ENCODE measurements around the gene GLIPR1. TPM values are rescaled to one million over a fixed set of nuclear protein-coding genes. Genes with fewer than 3 reads are reported as not detected.

Gene GLIPR1
- total and polyA plus RNA-seq, 10 of the 15 experiments (the other 5 are each of a cell fraction or from before 2014, with no cell fraction given), result 18.2 to 62.6 (median 32.2) TPM

DNA sequence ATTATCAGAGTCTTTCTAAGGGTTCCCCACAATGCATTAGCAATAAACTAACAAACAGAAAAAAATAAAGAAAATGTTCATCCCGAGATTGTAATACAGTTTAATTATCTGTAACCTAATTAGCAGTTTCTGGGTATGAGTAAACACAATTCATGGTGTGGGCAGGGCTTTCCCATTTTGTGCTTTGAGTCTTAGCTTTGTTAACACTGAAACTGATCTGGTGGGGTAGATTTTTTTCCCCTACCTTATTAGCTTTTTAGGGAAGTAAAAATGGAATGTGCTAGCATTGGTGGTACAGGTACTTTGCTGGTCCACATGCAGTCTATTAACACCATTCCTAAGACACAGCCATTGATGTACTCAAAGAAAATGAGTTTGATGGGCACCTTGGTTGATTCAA lies 49.3 kb downstream of the GLIPR1 start:
- in situ Hi-C loops (cut with MboI), result loop anchor here (5.0 kb wide), 1 partner anchor 507 kb away; no protein-coding TSS in a partner anchor
- TF ChIP-seq CREM (IDR thresholded peaks at IDR 0.05; ENCODE audit: low read depth) (no peak), SREBF2 (IDR thresholded peaks at IDR 0.05; ENCODE audit: low read length) (no peak), ZNF217 (IDR thresholded peaks at IDR 0.05) (peak; percentile 39; the same call in 1 of the 2 replicates), MYC (IDR thresholded peaks at IDR 0.05; ENCODE audit: insufficient read depth, insufficient read length, insufficient replicate concordance, low read length, severe bottlenecking) (no peak), BCL11A (IDR thresholded peaks at IDR 0.05; ENCODE audit: low read depth, low read length) (peak; percentile 83; the same call in 1 of the 2 replicates), MTA2 (IDR thresholded peaks at IDR 0.05; ENCODE audit: low read depth) (peak; percentile 96), MEF2B (IDR thresholded peaks at IDR 0.05; ENCODE audit: partially characterized antibody, poor library complexity, severe bottlenecking) (no peak), IRF4 (IDR thresholded peaks at IDR 0.05; ENCODE audit: low read depth, low read length) (peak; percentile 27; the same call in 1 of the 2 replicates), BHLHE40 (IDR thresholded peaks at IDR 0.05; ENCODE audit: borderline replicate concordance in 1 of 2, low read depth in 2 of 2, low read length in 1 of 2) (no peak), YBX1 (IDR thresholded peaks at IDR 0.05) (no peak), PAX8 (IDR thresholded peaks at IDR 0.05) (no peak), EP300 (IDR thresholded peaks at IDR 0.05; ENCODE audit: borderline replicate concordance in 1 of 2, control insufficient read depth in 1 of 2, low read depth in 2 of 2, low read length in 2 of 2) (peak in 1 of 2 experiments; percentile 54; a peak in 1 of 4 replicates), DPF2 (IDR thresholded peaks at IDR 0.05) (peak; percentile 80)
- TF ChIP-seq, protein P1, sequence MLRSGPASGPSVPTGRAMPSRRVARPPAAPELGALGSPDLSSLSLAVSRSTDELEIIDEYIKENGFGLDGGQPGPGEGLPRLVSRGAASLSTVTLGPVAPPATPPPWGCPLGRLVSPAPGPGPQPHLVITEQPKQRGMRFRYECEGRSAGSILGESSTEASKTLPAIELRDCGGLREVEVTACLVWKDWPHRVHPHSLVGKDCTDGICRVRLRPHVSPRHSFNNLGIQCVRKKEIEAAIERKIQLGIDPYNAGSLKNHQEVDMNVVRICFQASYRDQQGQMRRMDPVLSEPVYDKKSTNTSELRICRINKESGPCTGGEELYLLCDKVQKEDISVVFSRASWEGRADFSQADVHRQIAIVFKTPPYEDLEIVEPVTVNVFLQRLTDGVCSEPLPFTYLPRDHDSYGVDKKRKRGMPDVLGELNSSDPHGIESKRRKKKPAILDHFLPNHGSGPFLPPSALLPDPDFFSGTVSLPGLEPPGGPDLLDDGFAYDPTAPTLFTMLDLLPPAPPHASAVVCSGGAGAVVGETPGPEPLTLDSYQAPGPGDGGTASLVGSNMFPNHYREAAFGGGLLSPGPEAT (IDR thresholded peaks at IDR 0.05; ENCODE audit: low read depth), result peak; percentile 63
- TF ChIP-seq, protein P2, sequence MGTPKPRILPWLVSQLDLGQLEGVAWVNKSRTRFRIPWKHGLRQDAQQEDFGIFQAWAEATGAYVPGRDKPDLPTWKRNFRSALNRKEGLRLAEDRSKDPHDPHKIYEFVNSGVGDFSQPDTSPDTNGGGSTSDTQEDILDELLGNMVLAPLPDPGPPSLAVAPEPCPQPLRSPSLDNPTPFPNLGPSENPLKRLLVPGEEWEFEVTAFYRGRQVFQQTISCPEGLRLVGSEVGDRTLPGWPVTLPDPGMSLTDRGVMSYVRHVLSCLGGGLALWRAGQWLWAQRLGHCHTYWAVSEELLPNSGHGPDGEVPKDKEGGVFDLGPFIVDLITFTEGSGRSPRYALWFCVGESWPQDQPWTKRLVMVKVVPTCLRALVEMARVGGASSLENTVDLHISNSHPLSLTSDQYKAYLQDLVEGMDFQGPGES (IDR thresholded peaks at IDR 0.05), result no peak
- TF ChIP-seq, protein P3, sequence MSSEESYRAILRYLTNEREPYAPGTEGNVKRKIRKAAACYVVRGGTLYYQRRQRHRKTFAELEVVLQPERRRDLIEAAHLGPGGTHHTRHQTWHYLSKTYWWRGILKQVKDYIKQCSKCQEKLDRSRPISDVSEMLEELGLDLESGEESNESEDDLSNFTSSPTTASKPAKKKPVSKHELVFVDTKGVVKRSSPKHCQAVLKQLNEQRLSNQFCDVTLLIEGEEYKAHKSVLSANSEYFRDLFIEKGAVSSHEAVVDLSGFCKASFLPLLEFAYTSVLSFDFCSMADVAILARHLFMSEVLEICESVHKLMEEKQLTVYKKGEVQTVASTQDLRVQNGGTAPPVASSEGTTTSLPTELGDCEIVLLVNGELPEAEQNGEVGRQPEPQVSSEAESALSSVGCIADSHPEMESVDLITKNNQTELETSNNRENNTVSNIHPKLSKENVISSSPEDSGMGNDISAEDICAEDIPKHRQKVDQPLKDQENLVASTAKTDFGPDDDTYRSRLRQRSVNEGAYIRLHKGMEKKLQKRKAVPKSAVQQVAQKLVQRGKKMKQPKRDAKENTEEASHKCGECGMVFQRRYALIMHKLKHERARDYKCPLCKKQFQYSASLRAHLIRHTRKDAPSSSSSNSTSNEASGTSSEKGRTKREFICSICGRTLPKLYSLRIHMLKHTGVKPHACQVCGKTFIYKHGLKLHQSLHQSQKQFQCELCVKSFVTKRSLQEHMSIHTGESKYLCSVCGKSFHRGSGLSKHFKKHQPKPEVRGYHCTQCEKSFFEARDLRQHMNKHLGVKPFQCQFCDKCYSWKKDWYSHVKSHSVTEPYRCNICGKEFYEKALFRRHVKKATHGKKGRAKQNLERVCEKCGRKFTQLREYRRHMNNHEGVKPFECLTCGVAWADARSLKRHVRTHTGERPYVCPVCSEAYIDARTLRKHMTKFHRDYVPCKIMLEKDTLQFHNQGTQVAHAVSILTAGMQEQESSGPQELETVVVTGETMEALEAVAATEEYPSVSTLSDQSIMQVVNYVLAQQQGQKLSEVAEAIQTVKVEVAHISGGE (CRISPR knock-in tag; IDR thresholded peaks at IDR 0.05), result no peak

More for the DNA sequence above, 49.3 kb downstream of the GLIPR1 start:
- no peaks in the 10 kb centered on the region for H3K27me3 ChIP-seq (replicated peaks in 1 of 2; ENCODE audit: control insufficient read depth in 2 of 2, insufficient read depth in 2 of 2, low read length in 1 of 2)
- ATAC-seq, result peak; percentile 48
- no peaks in the 10 kb centered on the region for H3K9me3 ChIP-seq (replicated peaks; ENCODE audit: control insufficient read depth, insufficient read depth, low read length)
- WGBS (ENCODE audit: insufficient coverage, insufficient replicate concordance, low lambda C conversion rate, missing lambda C conversion rate), result 0% methylated on average over 1 of the region's 1 CpG
- no peaks in the 10 kb centered on the region for H3K36me3 ChIP-seq (ENCODE audit: control insufficient read depth in 2 of 2, insufficient read depth in 2 of 2, low read length in 1 of 2)
- no peak overlapping the region for H3K4me3 ChIP-seq
- no peak for DNase-seq (ENCODE audit: low read depth, low spot score)
- H3K4me1 ChIP-seq (ENCODE audit: control insufficient read depth, insufficient read depth, low read length), result no peaks in the 10 kb centered on the region; the same call in 1 of the 2 replicates
- ChIA-PET SMC1A (ENCODE audit: uncharacterized antibody, unreplicated experiment) (interaction anchor here (0.8 to 9.5 kb wide), 8 partner anchors 33 to 926 kb away, joined by 3 to 268 read pairs (median 4); partner anchors contain the start of gene PHLDA1), POLR2A (no interaction called here), RAD21 (ENCODE audit: unreplicated experiment) (interaction anchor here (0.9 to 5.4 kb wide), 4 partner anchors 45 to 816 kb away, joined by 3 to 39 read pairs (median 4); partner anchors contain the start of gene PHLDA1), CTCF (interaction anchor here (0.6 to 7.7 kb wide), 4 partner anchors 19 to 501 kb away, joined by 3 to 144 read pairs (median 11); partner anchors contain the start of genes KRR1 and PHLDA1)
- no peak overlapping the region for H3K27ac ChIP-seq (ENCODE audit: control insufficient read depth, insufficient read depth)
- no peaks in the 10 kb centered on the region for H3K79me2 ChIP-seq (ENCODE audit: control insufficient read depth, insufficient read depth, low read length)
- BruUV-seq (replicated peaks), result no TSS peak
- intact Hi-C loops (cut with micrococcal nuclease; ENCODE audit: unreplicated experiment), result loop anchor here (5.0 to 10.0 kb wide), 5 partner anchors 112 to 1055 kb away; no protein-coding TSS in a partner anchor
- H4K20me1 ChIP-seq (ENCODE audit: control insufficient read depth, insufficient read depth), result no peaks in the 10 kb centered on the region
- no peak for FAIRE-seq
- no peak overlapping the region for H3K9ac ChIP-seq (ENCODE audit: control insufficient read depth, insufficient read depth, low read length)
- no peak overlapping the region for H3K4me2 ChIP-seq (ENCODE audit: control insufficient read depth, insufficient read depth)
- no peak overlapping the region for H2AFZ ChIP-seq (ENCODE audit: control insufficient read depth, low read depth, low read length)

Data from GM12878 (cell line).